ENCODE results near the gene PIGBOS1. TPM values are rescaled to one million over a fixed set of nuclear protein-coding genes. Genes with fewer than 3 reads are reported as not detected.

PIGBOS1 gene
- polyA plus RNA-seq, 1 of the 3 experiments (the other 2 are of a cell fraction) = 18.2 TPM

DNA sequence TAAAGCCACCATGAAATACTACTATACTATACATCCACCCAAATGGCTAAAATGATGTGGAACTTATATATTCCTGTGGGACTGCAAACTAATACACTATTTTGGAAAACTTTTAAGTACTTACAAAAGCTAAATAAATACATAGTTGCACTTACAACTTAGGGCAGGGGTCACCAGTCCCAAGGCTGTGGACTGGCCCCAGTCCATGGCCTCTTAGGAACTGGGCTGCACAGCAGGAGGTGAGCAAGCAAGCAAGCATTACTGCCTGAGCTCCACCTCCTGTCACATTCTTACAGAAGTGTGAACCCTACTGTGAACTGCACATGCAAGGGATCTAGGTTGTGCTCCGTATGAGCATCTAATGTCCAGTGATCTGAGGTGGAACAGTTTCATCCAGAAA is 18.2 kb upstream of the PIGBOS1 start:
- no peaks in the 10 kb centered on the region for H4K20me1 ChIP-seq (ENCODE audit: insufficient read depth)
- H3K4me3 ChIP-seq (ENCODE audit: low read depth in 2 of 2, low read length in 1 of 2) = no peak overlapping the region
- H2AFZ ChIP-seq (ENCODE audit: low read depth) = no peak overlapping the region
- ChIA-PET CTCF (interaction anchor here (1.6 kb wide), 1 partner anchor 46 kb away, joined by 3 read pairs; no protein-coding TSS in a partner anchor), POLR2A (no interaction called here)
- no peaks in the 10 kb centered on the region for H3K27me3 ChIP-seq (ENCODE audit: insufficient read depth)
- TF ChIP-seq EP300 (IDR thresholded peaks at IDR 0.05; ENCODE audit: borderline replicate concordance in 1 of 2, low read depth in 1 of 2, low read length in 1 of 2) (no peak), GATA2 (CRISPR knock-in tag; IDR thresholded peaks at IDR 0.05) (no peak), CHD2 (IDR thresholded peaks at IDR 0.05; ENCODE audit: low read length, partially characterized antibody) (no peak), TCF12 (IDR thresholded peaks at IDR 0.05) (no peak), MEF2A (IDR thresholded peaks at IDR 0.05; ENCODE audit: borderline replicate concordance, low read depth) (no peak), RCOR1 (IDR thresholded peaks at IDR 0.05; ENCODE audit: low read length) (no peak), MXI1 (IDR thresholded peaks at IDR 0.05; ENCODE audit: low read depth, low read length) (no peak), TAF1 (IDR thresholded peaks at IDR 0.05; ENCODE audit: borderline replicate concordance, low read depth, low read length) (no peak)
- TF ChIP-seq, protein P1, sequence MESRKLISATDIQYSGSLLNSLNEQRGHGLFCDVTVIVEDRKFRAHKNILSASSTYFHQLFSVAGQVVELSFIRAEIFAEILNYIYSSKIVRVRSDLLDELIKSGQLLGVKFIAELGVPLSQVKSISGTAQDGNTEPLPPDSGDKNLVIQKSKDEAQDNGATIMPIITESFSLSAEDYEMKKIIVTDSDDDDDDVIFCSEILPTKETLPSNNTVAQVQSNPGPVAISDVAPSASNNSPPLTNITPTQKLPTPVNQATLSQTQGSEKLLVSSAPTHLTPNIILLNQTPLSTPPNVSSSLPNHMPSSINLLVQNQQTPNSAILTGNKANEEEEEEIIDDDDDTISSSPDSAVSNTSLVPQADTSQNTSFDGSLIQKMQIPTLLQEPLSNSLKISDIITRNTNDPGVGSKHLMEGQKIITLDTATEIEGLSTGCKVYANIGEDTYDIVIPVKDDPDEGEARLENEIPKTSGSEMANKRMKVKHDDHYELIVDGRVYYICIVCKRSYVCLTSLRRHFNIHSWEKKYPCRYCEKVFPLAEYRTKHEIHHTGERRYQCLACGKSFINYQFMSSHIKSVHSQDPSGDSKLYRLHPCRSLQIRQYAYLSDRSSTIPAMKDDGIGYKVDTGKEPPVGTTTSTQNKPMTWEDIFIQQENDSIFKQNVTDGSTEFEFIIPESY (IDR thresholded peaks at IDR 0.05; ENCODE audit: borderline replicate concordance, low read depth) = no peak
- TF ChIP-seq, protein P2, sequence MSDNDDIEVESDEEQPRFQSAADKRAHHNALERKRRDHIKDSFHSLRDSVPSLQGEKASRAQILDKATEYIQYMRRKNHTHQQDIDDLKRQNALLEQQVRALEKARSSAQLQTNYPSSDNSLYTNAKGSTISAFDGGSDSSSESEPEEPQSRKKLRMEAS (IDR thresholded peaks at IDR 0.05; ENCODE audit: low read depth) = no peak
- TF ChIP-seq, protein P3, sequence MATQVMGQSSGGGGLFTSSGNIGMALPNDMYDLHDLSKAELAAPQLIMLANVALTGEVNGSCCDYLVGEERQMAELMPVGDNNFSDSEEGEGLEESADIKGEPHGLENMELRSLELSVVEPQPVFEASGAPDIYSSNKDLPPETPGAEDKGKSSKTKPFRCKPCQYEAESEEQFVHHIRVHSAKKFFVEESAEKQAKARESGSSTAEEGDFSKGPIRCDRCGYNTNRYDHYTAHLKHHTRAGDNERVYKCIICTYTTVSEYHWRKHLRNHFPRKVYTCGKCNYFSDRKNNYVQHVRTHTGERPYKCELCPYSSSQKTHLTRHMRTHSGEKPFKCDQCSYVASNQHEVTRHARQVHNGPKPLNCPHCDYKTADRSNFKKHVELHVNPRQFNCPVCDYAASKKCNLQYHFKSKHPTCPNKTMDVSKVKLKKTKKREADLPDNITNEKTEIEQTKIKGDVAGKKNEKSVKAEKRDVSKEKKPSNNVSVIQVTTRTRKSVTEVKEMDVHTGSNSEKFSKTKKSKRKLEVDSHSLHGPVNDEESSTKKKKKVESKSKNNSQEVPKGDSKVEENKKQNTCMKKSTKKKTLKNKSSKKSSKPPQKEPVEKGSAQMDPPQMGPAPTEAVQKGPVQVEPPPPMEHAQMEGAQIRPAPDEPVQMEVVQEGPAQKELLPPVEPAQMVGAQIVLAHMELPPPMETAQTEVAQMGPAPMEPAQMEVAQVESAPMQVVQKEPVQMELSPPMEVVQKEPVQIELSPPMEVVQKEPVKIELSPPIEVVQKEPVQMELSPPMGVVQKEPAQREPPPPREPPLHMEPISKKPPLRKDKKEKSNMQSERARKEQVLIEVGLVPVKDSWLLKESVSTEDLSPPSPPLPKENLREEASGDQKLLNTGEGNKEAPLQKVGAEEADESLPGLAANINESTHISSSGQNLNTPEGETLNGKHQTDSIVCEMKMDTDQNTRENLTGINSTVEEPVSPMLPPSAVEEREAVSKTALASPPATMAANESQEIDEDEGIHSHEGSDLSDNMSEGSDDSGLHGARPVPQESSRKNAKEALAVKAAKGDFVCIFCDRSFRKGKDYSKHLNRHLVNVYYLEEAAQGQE (IDR thresholded peaks at IDR 0.05; ENCODE audit: low read depth, low read length) = no peak
- WGBS (ENCODE audit: low lambda C conversion rate) = 83% methylated on average over 1 of the region's 1 CpG
- DNase-seq = no peak
- H3K27ac ChIP-seq (ENCODE audit: low read depth in 2 of 2, low read length in 1 of 2) = no peak overlapping the region
- no peak overlapping the region for H3K4me2 ChIP-seq
- no peak overlapping the region for H3K9ac ChIP-seq
- H3K9me2 ChIP-seq = no peaks in the 10 kb centered on the region
- no peaks in the 10 kb centered on the region for H3K9me3 ChIP-seq
- no peaks in the 10 kb centered on the region for H3F3A ChIP-seq (replicated peaks; ENCODE audit: insufficient read depth)
- H3K79me2 ChIP-seq (ENCODE audit: insufficient read depth) = no peaks in the 10 kb centered on the region
- H3K36me3 ChIP-seq (replicated peaks in 1 of 2; ENCODE audit: control insufficient read depth in 1 of 2, insufficient read depth in 2 of 2, low read length in 1 of 2) = peaks cover 8 to 38% of the 10 kb centered on the region in 2 experiments
- no peaks in the 10 kb centered on the region for H3K4me1 ChIP-seq (ENCODE audit: control insufficient read depth in 1 of 2, insufficient read depth in 2 of 2, low read depth in 1 of 2, low read length in 1 of 2)

DNA sequence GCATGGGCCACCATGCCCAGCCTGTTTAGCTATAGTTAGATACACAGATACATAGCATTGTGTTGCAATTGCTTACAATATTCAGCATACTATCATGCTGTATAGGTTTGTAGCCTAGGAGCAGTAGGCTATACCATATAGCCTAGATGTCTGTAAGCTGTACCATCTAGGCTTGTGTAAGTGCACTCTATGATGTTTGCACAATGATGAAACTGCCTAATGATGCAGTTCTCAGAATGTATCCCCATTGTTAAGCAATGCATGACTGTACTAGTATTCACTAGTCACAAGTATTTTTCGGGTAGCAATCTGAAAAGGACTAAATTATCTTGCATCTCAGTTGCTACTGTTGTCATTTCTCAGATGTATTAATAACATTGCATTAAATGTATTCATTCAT is 16.1 kb upstream of the PIGBOS1 start:
- ChIA-PET POLR2A (interaction anchor here (1.7 kb wide), 1 partner anchor 16 kb away, joined by 4 read pairs; the partner anchor contains the start of genes PIGB and PIGBOS1), CTCF (interaction anchor here (0.6 to 1.7 kb wide), 3 partner anchors 9 to 105 kb away, joined by 3 to 4 read pairs (median 4); partner anchors contain the start of genes PIGB and PIGBOS1)
- no peaks in the 10 kb centered on the region for H4K20me1 ChIP-seq (ENCODE audit: insufficient read depth)
- H3K4me3 ChIP-seq (ENCODE audit: low read depth in 2 of 2, low read length in 1 of 2) = no peak overlapping the region
- DNase-seq = no peak
- peaks cover 12 to 31% of the 10 kb centered on the region in 2 experiments for H3K36me3 ChIP-seq (replicated peaks in 1 of 2; ENCODE audit: control insufficient read depth in 1 of 2, insufficient read depth in 2 of 2, low read length in 1 of 2)
- H3K79me2 ChIP-seq (ENCODE audit: insufficient read depth) = no peaks in the 10 kb centered on the region
- no peak overlapping the region for H3K9ac ChIP-seq
- no peaks in the 10 kb centered on the region for H3K4me1 ChIP-seq (ENCODE audit: control insufficient read depth in 1 of 2, insufficient read depth in 2 of 2, low read depth in 1 of 2, low read length in 1 of 2)
- no peak overlapping the region for H3K4me2 ChIP-seq
- H3F3A ChIP-seq (replicated peaks; ENCODE audit: insufficient read depth) = no peaks in the 10 kb centered on the region
- H3K9me3 ChIP-seq = no peaks in the 10 kb centered on the region
- no peaks in the 10 kb centered on the region for H3K27me3 ChIP-seq (ENCODE audit: insufficient read depth)
- H3K27ac ChIP-seq (ENCODE audit: low read depth in 2 of 2, low read length in 1 of 2) = no peak overlapping the region
- H3K9me2 ChIP-seq = no peaks in the 10 kb centered on the region
- H2AFZ ChIP-seq (ENCODE audit: low read depth) = no peak overlapping the region
- WGBS (ENCODE audit: low lambda C conversion rate) = 90% methylated on average over 1 of the region's 1 CpG
- TF ChIP-seq NFIC (IDR thresholded peaks at IDR 0.05; ENCODE audit: borderline replicate concordance) (no peak), FOXM1 (IDR thresholded peaks at IDR 0.05; ENCODE audit: low read depth) (no peak), TAF1 (IDR thresholded peaks at IDR 0.05; ENCODE audit: borderline replicate concordance, low read depth, low read length) (no peak), ELF1 (IDR thresholded peaks at IDR 0.05) (no peak), GATA2 (CRISPR knock-in tag; IDR thresholded peaks at IDR 0.05) (no peak), RCOR1 (IDR thresholded peaks at IDR 0.05; ENCODE audit: low read length) (no peak), CHD2 (IDR thresholded peaks at IDR 0.05; ENCODE audit: low read length, partially characterized antibody) (no peak), POLR2AphosphoS5 (IDR thresholded peaks at IDR 0.05; ENCODE audit: low read depth, low read length) (no peak)
- TF ChIP-seq, protein P2 (IDR thresholded peaks at IDR 0.05; ENCODE audit: low read depth) = no peak
- TF ChIP-seq, protein P4, sequence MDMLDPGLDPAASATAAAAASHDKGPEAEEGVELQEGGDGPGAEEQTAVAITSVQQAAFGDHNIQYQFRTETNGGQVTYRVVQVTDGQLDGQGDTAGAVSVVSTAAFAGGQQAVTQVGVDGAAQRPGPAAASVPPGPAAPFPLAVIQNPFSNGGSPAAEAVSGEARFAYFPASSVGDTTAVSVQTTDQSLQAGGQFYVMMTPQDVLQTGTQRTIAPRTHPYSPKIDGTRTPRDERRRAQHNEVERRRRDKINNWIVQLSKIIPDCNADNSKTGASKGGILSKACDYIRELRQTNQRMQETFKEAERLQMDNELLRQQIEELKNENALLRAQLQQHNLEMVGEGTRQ (IDR thresholded peaks at IDR 0.05; ENCODE audit: borderline replicate concordance, low read depth, low read length) = no peak
- TF ChIP-seq, protein P5, sequence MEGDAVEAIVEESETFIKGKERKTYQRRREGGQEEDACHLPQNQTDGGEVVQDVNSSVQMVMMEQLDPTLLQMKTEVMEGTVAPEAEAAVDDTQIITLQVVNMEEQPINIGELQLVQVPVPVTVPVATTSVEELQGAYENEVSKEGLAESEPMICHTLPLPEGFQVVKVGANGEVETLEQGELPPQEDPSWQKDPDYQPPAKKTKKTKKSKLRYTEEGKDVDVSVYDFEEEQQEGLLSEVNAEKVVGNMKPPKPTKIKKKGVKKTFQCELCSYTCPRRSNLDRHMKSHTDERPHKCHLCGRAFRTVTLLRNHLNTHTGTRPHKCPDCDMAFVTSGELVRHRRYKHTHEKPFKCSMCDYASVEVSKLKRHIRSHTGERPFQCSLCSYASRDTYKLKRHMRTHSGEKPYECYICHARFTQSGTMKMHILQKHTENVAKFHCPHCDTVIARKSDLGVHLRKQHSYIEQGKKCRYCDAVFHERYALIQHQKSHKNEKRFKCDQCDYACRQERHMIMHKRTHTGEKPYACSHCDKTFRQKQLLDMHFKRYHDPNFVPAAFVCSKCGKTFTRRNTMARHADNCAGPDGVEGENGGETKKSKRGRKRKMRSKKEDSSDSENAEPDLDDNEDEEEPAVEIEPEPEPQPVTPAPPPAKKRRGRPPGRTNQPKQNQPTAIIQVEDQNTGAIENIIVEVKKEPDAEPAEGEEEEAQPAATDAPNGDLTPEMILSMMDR (IDR thresholded peaks at IDR 0.05) = no peak
